SK-N-SH (cell line): Measurements from ENCODE around the gene LRP1-AS. TPM values are rescaled to one million over a fixed set of nuclear protein-coding genes. Genes with fewer than 3 reads are reported as not detected.

Experiments used
- CTCF ChIA-PET: fragments of 300-600, 350-600 bp; formaldehyde crosslinking; extraction: SDS; loops from one replicate; lab custom pipeline; 2021; lab: Yijun Ruan, JAX
- POLR2A ChIA-PET: fragments of 350-600 bp; sonication (Branson Sonifier 250); formaldehyde crosslinking; extraction: SDS; loops from one replicate; lab custom pipeline; 2020; ENCODE audit warnings: antibody characterized with exemption, inconsistent platforms; lab: Yijun Ruan, JAX
- DNase-seq: peaks from one replicate; pipeline ENCODE4 v3.0.0; 2012
- H2AFZ ChIP-seq: fragments of 200-600 bp; sonication (generic); 2 replicates; pipeline ENCODE4 v1.8.1; 2016; ENCODE audit warnings: antibody characterized with exemption, mild to moderate bottlenecking, low read depth
- H3F3A ChIP-seq: fragments of 200-600 bp; sonication (generic); replicated peaks from 2 replicates; pipeline ENCODE3; 2016; ENCODE audit warnings: antibody characterized with exemption, mild to moderate bottlenecking; ENCODE audit not compliant: insufficient read depth
- H3K27ac ChIP-seq, 2 experiments: fragments of 200-500 bp in 1 of 2; fragments of 200-600 bp in 1 of 2; sonication (Bioruptor generic) in 1 of 2; sonication (generic), shearing (Covaris generic) in 1 of 2; 2 replicates each; pipeline versions ENCODE4 v1.5.1 to v1.6.1; 2014 to 2016; ENCODE audit warnings: low read depth in 2 of 2, inconsistent platforms in 1 of 2, low read length in 1 of 2, mild to moderate bottlenecking in 1 of 2, mixed read lengths in 1 of 2
- H3K27me3 ChIP-seq: fragments of 200-600 bp; sonication (generic), shearing (Covaris generic); 2 replicates; pipeline ENCODE4 v1.6.1; 2016; ENCODE audit warnings: mixed run types; ENCODE audit not compliant: insufficient read depth
- H3K36me3 ChIP-seq, 2 experiments: fragments of 200-500 bp in 1 of 2; fragments of 200-600 bp in 1 of 2; sonication (Bioruptor generic) in 1 of 2; sonication (generic) in 1 of 2; replicated peaks in 1 of 2; 2 replicates each; pipeline versions ENCODE3 to v1.5.1; 2014 to 2016; ENCODE audit warnings: low read length in 1 of 2, mild to moderate bottlenecking in 1 of 2; ENCODE audit not compliant: insufficient read depth in 2 of 2, control insufficient read depth in 1 of 2
- H3K4me1 ChIP-seq, 2 experiments: fragments of 200-500 bp in 1 of 2; fragments of 200-600 bp in 1 of 2; sonication (Bioruptor generic) in 1 of 2; sonication (generic), shearing (Covaris generic) in 1 of 2; 2 replicates each; pipeline versions ENCODE4 v1.5.1 to v1.6.1; 2014 to 2016; ENCODE audit warnings: low read depth in 1 of 2, low read length in 1 of 2, mixed run types in 1 of 2; ENCODE audit not compliant: insufficient read depth in 2 of 2, control insufficient read depth in 1 of 2
- H3K4me2 ChIP-seq: fragments of 200-600 bp; sonication (generic), shearing (Covaris generic); 2 replicates; pipeline ENCODE4 v1.6.1; 2017; ENCODE audit warnings: mixed run types
- H3K4me3 ChIP-seq, 2 experiments: fragments of 200-500 bp in 1 of 2; fragments of 200-600 bp in 1 of 2; sonication (Bioruptor generic) in 1 of 2; sonication (generic), shearing (Covaris generic) in 1 of 2; 2 replicates each; pipeline versions ENCODE4 v1.5.1 to v1.8.1; 2014 to 2016; ENCODE audit warnings: low read depth in 2 of 2, inconsistent platforms in 1 of 2, low read length in 1 of 2, mild to moderate bottlenecking in 1 of 2, mixed read lengths in 1 of 2, moderate library complexity in 1 of 2
- H3K79me2 ChIP-seq: fragments of 200-600 bp; sonication (generic); 2 replicates; pipeline ENCODE4 v1.8.1; 2017; ENCODE audit warnings: mild to moderate bottlenecking; ENCODE audit not compliant: insufficient read depth
- H3K9ac ChIP-seq: fragments of 200-600 bp; sonication (generic); 2 replicates; pipeline ENCODE4 v1.6.1; 2017; ENCODE audit warnings: mixed run types
- H3K9me2 ChIP-seq: fragments of 200-600 bp; sonication (generic); 2 replicates; pipeline ENCODE4 v1.6.1; 2017; ENCODE audit warnings: mixed run types
- H3K9me3 ChIP-seq: fragments of 200-600 bp; sonication (generic); 2 replicates; pipeline ENCODE4 v1.6.1; 2017; ENCODE audit warnings: mixed run types, mild to moderate bottlenecking, moderate library complexity
- H4K20me1 ChIP-seq: fragments of 200-600 bp; sonication (generic); 2 replicates; pipeline ENCODE4 v1.6.1; 2017; ENCODE audit warnings: mild to moderate bottlenecking, mixed run types; ENCODE audit not compliant: insufficient read depth
- CTCF ChIP-seq: fragments of 200-600 bp; sonication (generic); IDR thresholded peaks from 2 replicates; pipeline ENCODE4 v1.6.1; 2017; ENCODE audit warnings: antibody characterized with exemption, mild to moderate bottlenecking, moderate library complexity
- GATA2 ChIP-seq: sonication (generic); formaldehyde crosslinking; IDR thresholded peaks from 2 replicates; pipeline ENCODE4 v1.5.0; 2020; ENCODE audit warnings: mild to moderate bottlenecking, missing genetic modification reagents
- IRF3 ChIP-seq: fragments of 150-350 bp; IDR thresholded peaks from 2 replicates; pipeline ENCODE4 v1.6.1; 2016; ENCODE audit warnings: mild to moderate bottlenecking, low read depth, low read length
- MEF2A ChIP-seq: IDR thresholded peaks from 2 replicates; pipeline ENCODE4 v1.4.0; 2012; ENCODE audit warnings: low read depth, borderline replicate concordance
- PBX3 ChIP-seq: IDR thresholded peaks from 2 replicates; pipeline ENCODE4; 2012
- RAD21 ChIP-seq: IDR thresholded peaks from 2 replicates; pipeline ENCODE4 v1.6.1; 2012; ENCODE audit warnings: mild to moderate bottlenecking, low read length
- RCOR1 ChIP-seq: fragments of 150-350 bp; IDR thresholded peaks from 2 replicates; pipeline ENCODE4 v1.6.1; 2017; ENCODE audit warnings: antibody characterized with exemption, low read length
- SIN3A ChIP-seq: IDR thresholded peaks from 2 replicates; pipeline ENCODE4 v1.6.1; 2012; ENCODE audit warnings: low read depth, mild to moderate bottlenecking, low read length, moderate library complexity, borderline replicate concordance
- TEAD4 ChIP-seq: IDR thresholded peaks from 2 replicates; pipeline ENCODE4 v1.4.0; 2012; ENCODE audit warnings: mild to moderate bottlenecking, borderline replicate concordance; ENCODE audit not compliant: insufficient read depth
- USF1 ChIP-seq: IDR thresholded peaks from 2 replicates; pipeline ENCODE4 v1.4.0; 2012; ENCODE audit warnings: low read depth, borderline replicate concordance
- WGBS: methylation state at CpG from one replicate; pipeline ENCODE4 v1.1.6; 2017; ENCODE audit warnings: low lambda C conversion rate; 5-methylcytosine and 5-hydroxymethylcytosine counted together
- polyA plus RNA-seq, 3 experiments: library from polyadenylated mRNA; depleted of rRNA; stranded (reverse); fragments of >200 nt; gene quantifications; 2 replicates each; pipeline ENCODE4 v1.2.3, GENCODE V29; 2012
- TF ChIP-seq, protein P1 (sequence below): IDR thresholded peaks from 2 replicates; pipeline ENCODE4 v1.4.0; 2012; ENCODE audit warnings: low read depth

The LRP1-AS gene
- polyA plus RNA-seq, 1 of the 3 experiments (the other 2 are of a cell fraction), result not detected

DNA sequence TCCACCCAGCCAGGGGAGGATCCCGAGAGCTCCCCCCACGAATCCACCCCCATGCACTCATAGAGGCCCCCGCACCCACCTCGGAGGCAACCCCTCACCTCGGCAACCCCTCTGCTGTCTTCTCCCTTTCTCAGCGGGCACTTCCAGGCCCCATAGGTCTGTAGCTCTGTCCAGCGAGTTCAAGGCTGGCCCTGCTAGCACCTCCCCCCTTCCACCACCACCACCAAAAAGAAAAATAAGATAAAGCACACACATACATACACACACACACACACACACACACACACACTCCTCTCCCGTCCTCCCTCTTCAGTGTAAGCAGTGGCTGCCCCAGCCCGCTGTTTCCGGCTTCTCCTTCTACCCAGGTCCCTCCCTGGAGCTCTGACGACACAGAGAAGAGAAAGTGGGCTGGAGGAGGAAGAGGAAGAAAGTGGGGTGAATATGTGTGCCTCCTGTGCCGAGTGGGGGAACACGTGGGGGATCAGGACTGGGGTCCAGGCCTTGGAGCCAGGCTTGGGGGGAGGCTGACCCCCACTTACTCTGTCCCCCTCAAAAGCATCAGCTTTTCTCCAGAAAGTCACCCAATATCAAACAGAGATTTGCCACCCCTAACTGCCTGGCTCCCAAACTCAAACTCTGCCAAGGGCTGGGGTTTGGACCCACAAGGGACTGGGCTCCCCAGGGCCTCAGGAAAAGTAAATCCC lies 36.2 kb downstream of the LRP1-AS start, which contains the start of gene STAT6:
TSS of gene STAT6 (minus strand) at position 332 of the 704 bp plus-strand sequence. CDS start 3,084 bp downstream, outside the sequence.
- no peaks in the 10 kb centered on the region for H3K79me2 ChIP-seq
- H3K4me2 ChIP-seq, result peak within 1 kb of the TSS; percentile 58
- H3K9me2 ChIP-seq, result no peaks in the 10 kb centered on the region
- no peaks in the 10 kb centered on the region for H3K9me3 ChIP-seq
- H4K20me1 ChIP-seq, result no peaks in the 10 kb centered on the region
- no peaks in the 10 kb centered on the region for H3K36me3 ChIP-seq
- ChIA-PET POLR2A (interaction anchor here (0.8 to 1.7 kb wide), 7 partner anchors 12 to 130 kb away, joined by 3 to 23 read pairs (median 7); partner anchors contain the start of genes LRP1 and NEMP1), CTCF (interaction anchor here (0.7 to 5.0 kb wide), 39 partner anchors 8 to 361 kb away, joined by 3 to 240 read pairs (median 8); partner anchors contain the start of genes LRP1, MYO1A, NAB2 and NEMP1)
- H3K27ac ChIP-seq, result peak within 1 kb of the TSS; percentile 3 to 28; a peak in 2 of 4 replicates
- H3K27me3 ChIP-seq, result no peaks in the 10 kb centered on the region
- no peaks in the 10 kb centered on the region for H3F3A ChIP-seq
- no peak for DNase-seq
- peak within 1 kb of the TSS; percentile 1; the same call in 1 of the 2 replicates for H3K9ac ChIP-seq
- 85% methylated on average over 12 of the region's 13 CpGs for WGBS
- peak within 1 kb of the TSS; percentile 59 for H2AFZ ChIP-seq
- H3K4me1 ChIP-seq, result peaks cover 0 to 9% of the 10 kb centered on the region in 2 experiments; a peak in 2 of 4 replicates
- peak within 1 kb of the TSS; percentile 6 to 46; a peak in 2 of 4 replicates for H3K4me3 ChIP-seq
- TF ChIP-seq USF1 (no peak), RAD21 (peak; percentile 23; the same call in 1 of the 2 replicates), TEAD4 (no peak), CTCF (0 out of 2 replicates have a peak, but pooled peaks have one; percentile 9), RCOR1 (no peak), GATA2 (CRISPR knock-in tag) (no peak), IRF3 (no peak), PBX3 (no peak), SIN3A (no peak), MEF2A (no peak)
- TF ChIP-seq, protein P1, sequence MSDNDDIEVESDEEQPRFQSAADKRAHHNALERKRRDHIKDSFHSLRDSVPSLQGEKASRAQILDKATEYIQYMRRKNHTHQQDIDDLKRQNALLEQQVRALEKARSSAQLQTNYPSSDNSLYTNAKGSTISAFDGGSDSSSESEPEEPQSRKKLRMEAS, result no peak
